Activated CD4-positive, CD25-positive, alpha-beta regulatory T cell treated with anti-CD3 and anti-CD28 coated beads, Interleukin-2, amount 50 U/mL, for 16 hours (primary cell): ENCODE results near the gene DNLZ.
"Not testable (repeated sequence)": the region's sequence is repeated elsewhere in the genome, so short reads cannot be mapped to it uniquely, and the experiment has no call there.

Source experiments
- DNase-seq: peaks from one replicate; pipeline ENCODE4 v3.0.0-alpha.2; 2020; ENCODE audit warnings: low read depth, low spot score

Gene DNLZ

GRCh38 chr9:136359774-136360718 is 3.5 kb downstream of the DNLZ start:
- no peak for DNase-seq

- DNase-seq = no peak
These were observed 4.7 kb downstream of the DNLZ start for GRCh38 chr9:136358888-136359287.

GRCh38 chr9:136358016-136358415 is 5.5 kb downstream of the DNLZ start:
- no peak for DNase-seq

GRCh38 chr9:136357202-136357725 is 6.3 kb downstream of the DNLZ start:
- DNase-seq = no peak

- DNase-seq = no peak
These were observed 7.7 kb downstream of the DNLZ start for GRCh38 chr9:136355616-136356557.

GRCh38 chr9:136354592-136355085 is 8.9 kb downstream of the DNLZ start:
- DNase-seq = no peak

- no peak for DNase-seq
These were observed 9.6 kb downstream of the DNLZ start for GRCh38 chr9:136353757-136354488.

GRCh38 chr9:136353088-136353487 is 10.5 kb downstream of the DNLZ start:
- no peak for DNase-seq

GRCh38 chr9:136352682-136353081 is 10.9 kb downstream of the DNLZ start:
- DNase-seq = no peak

- DNase-seq = not testable (repeated sequence)
These were observed 11.7 kb downstream of the DNLZ start for GRCh38 chr9:136351868-136352267.

- no peak for DNase-seq
These were observed 12.2 kb downstream of the DNLZ start for GRCh38 chr9:136351252-136351800.

- DNase-seq = no peak
These were observed 14.0 kb downstream of the DNLZ start for GRCh38 chr9:136349546-136349945.

- DNase-seq = no peak
These were observed 14.9 kb downstream of the DNLZ start for GRCh38 chr9:136348691-136349090.

- DNase-seq = no peak
These were observed 15.9 kb downstream of the DNLZ start for GRCh38 chr9:136347472-136348256.

- no peak for DNase-seq
These were observed 16.5 kb downstream of the DNLZ start for GRCh38 chr9:136346927-136347465.

- no peak for DNase-seq
These were observed 17.4 kb downstream of the DNLZ start for GRCh38 chr9:136346157-136346481.

GRCh38 chr9:136345281-136346156 is 18.0 kb downstream of the DNLZ start:
- DNase-seq = no peak

- DNase-seq = no peak
These were observed 18.8 kb downstream of the DNLZ start for GRCh38 chr9:136344544-136345280.
